ENCODE measurements around the gene RBP4. TPM values are rescaled to one million over a fixed set of nuclear protein-coding genes. Genes with fewer than 3 reads are reported as not detected.

Gene RBP4
- total RNA-seq, 1 donor from 2014 or later, result not detected

DNA sequence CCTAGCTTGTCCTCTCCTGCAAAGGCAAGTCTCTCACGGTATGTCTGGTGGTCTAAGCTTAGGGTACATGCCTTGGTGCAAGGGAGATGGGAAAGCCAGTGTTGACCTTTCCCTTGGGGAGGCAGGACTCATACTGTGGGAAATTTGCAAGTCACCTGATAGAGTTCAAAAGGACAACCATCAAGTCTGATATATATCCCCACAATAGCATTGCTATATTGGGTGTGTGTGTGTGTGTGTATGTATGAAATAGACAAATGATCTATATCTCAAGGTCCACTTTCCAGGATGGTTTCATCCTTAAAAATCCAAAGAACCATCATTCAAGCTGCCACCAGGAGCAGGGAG, 46.7 kb downstream of the RBP4 start:
- no peaks in the 10 kb centered on the region for H3K36me3 Mint-ChIP-seq (ENCODE audit: low read depth)
- no peak for DNase-seq (ENCODE audit: low read depth, low spot score)
- no peak overlapping the region for H3K4me3 Mint-ChIP-seq
- H3K27me3 Mint-ChIP-seq (ENCODE audit: low read depth), result no peaks in the 10 kb centered on the region
- TF ChIP-seq, protein P1, sequence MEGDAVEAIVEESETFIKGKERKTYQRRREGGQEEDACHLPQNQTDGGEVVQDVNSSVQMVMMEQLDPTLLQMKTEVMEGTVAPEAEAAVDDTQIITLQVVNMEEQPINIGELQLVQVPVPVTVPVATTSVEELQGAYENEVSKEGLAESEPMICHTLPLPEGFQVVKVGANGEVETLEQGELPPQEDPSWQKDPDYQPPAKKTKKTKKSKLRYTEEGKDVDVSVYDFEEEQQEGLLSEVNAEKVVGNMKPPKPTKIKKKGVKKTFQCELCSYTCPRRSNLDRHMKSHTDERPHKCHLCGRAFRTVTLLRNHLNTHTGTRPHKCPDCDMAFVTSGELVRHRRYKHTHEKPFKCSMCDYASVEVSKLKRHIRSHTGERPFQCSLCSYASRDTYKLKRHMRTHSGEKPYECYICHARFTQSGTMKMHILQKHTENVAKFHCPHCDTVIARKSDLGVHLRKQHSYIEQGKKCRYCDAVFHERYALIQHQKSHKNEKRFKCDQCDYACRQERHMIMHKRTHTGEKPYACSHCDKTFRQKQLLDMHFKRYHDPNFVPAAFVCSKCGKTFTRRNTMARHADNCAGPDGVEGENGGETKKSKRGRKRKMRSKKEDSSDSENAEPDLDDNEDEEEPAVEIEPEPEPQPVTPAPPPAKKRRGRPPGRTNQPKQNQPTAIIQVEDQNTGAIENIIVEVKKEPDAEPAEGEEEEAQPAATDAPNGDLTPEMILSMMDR (conservative IDR thresholded peaks at IDR 0.05), result no peak
- H3K9me3 Mint-ChIP-seq, result no peaks in the 10 kb centered on the region
- H3K4me1 Mint-ChIP-seq, result peaks cover 12% of the 10 kb centered on the region
- no peak overlapping the region for H3K27ac Mint-ChIP-seq (ENCODE audit: unreplicated experiment)

DNA sequence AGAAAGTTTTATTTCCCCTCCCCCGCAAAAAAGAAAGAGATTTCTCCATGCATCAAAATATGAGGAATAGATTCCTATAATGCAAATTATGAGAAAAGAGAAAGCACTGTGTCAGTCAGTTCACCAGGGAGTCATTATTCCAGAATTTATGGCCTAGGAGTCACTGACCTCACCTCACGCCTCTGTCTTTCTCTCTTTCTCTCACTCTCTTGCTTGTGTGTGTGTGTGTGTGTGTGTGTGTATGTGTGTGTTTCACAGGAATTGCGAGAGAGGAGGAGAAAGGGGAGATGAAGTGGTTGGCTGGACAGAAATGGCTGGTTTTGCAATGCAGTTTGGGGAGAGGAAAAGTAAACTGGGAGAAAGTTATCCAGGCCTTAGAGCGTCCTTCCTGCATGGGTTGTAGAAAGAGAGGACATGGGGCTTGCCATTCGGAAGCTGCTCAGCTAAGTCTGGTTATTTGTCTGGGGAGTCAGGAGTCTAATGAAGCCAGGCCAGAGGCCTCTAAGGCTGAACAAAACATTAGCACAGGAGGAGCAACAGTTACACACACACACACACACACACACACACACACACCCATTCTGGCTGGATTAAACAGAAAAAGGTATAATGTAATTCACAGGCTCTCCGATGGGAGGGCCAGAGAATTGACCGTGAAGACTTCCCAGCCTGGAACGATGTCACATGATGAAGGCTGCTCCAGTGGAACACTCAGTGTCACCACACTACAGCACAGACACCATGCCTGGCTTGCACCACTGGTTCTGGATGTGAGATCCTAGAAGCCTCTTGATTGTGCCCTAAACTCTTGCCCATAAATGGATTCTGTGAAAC, 47.3 kb downstream of the RBP4 start:
- H3K4me1 Mint-ChIP-seq, result peaks cover 12% of the 10 kb centered on the region
- no peak overlapping the region for H3K4me3 Mint-ChIP-seq
- H3K27ac Mint-ChIP-seq (ENCODE audit: unreplicated experiment), result peak overlapping the region; percentile 57
- TF ChIP-seq, protein P1 (conservative IDR thresholded peaks at IDR 0.05), result no peak
- no peaks in the 10 kb centered on the region for H3K36me3 Mint-ChIP-seq (ENCODE audit: low read depth)
- no peak for DNase-seq (ENCODE audit: low read depth, low spot score)
- H3K27me3 Mint-ChIP-seq (ENCODE audit: low read depth), result no peaks in the 10 kb centered on the region
- no peaks in the 10 kb centered on the region for H3K9me3 Mint-ChIP-seq

DNA sequence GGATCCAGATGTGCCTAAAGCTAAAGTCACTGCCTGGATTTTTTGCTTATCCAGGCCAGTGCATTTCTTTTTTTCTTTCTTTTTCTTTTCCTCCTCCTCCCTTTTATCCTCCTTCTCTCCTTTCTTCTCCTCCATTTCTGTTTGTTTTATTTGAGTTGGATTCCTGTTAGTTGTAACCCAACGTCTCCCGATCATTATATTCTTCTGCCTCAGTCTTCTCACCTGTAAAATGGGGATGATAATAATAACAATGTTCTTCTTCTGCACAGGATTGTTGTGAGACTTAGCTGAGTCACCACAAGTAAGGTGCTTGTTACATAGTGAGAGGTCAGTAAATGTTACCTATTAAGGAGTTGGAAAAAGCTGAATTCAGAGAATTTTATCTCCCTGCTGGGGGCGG, 48.3 kb downstream of the RBP4 start:
- no peaks in the 10 kb centered on the region for H3K9me3 Mint-ChIP-seq
- no peak overlapping the region for H3K27ac Mint-ChIP-seq (ENCODE audit: unreplicated experiment)
- no peak for DNase-seq (ENCODE audit: low read depth, low spot score)
- no peaks in the 10 kb centered on the region for H3K27me3 Mint-ChIP-seq (ENCODE audit: low read depth)
- H3K36me3 Mint-ChIP-seq (ENCODE audit: low read depth), result no peaks in the 10 kb centered on the region
- TF ChIP-seq, protein P1 (conservative IDR thresholded peaks at IDR 0.05), result no peak
- H3K4me1 Mint-ChIP-seq, result peaks cover 12% of the 10 kb centered on the region
- no peak overlapping the region for H3K4me3 Mint-ChIP-seq

DNA sequence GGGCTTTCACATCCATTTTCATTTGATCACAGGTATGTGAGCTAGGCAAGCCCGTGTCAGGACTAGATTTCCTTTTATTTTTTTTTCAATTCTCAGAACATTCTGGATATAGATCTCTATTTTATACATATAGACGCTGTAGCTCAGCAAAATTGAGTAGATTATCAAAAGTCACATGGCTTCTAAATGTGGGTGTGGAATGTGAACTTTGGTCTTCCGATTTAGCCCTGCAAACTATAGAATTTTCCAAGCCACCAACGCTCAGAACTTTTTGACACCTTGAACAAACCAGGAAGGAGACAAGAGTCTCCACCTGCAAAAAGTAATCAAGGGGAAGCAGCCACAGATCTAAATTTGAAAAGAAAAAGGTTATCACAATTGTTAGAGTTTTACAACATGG, 50.4 kb downstream of the RBP4 start:
- H3K9me3 Mint-ChIP-seq, result no peaks in the 10 kb centered on the region
- no peak overlapping the region for H3K27ac Mint-ChIP-seq (ENCODE audit: unreplicated experiment)
- no peaks in the 10 kb centered on the region for H3K36me3 Mint-ChIP-seq (ENCODE audit: low read depth)
- H3K4me1 Mint-ChIP-seq, result peaks cover 12% of the 10 kb centered on the region
- H3K27me3 Mint-ChIP-seq (ENCODE audit: low read depth), result peaks cover 2% of the 10 kb centered on the region
- TF ChIP-seq, protein P1 (conservative IDR thresholded peaks at IDR 0.05), result no peak
- no peak for DNase-seq (ENCODE audit: low read depth, low spot score)
- no peak overlapping the region for H3K4me3 Mint-ChIP-seq

DNA sequence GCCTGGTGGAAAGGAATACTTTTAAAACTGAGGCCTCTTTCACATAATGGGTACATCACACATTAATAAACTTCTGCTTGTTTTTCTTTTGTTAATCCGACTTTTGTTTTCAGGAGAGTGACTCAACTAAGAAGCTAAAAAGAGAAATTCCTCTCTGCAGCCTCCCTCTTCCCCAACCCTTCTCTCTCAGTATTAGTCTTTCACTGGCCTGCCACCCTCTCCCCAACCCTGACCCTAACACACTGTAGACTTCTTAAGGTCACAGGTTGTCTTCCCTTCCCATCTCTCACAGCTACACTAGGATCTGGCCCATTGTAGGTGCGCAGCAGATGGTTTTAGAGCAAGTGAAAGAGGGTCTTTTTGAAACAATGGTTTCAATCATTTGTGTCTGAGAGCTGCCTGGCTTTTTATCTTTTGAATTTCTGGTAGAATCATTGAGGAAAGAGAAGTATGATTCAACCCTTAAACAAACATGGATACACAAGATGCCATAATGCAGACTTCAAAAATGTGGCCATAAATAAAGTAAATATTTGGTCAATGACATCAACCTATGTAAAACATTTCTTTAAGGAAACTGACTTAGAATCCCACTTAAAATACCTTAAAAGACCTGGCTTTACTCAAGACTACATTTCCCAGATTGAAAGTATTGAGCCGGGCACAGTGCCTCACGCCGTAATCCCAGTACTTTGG, 52.5 kb downstream of the RBP4 start:
- H3K27ac Mint-ChIP-seq (ENCODE audit: unreplicated experiment), result no peak overlapping the region
- no peak overlapping the region for H3K4me3 Mint-ChIP-seq
- no peak for DNase-seq (ENCODE audit: low read depth, low spot score)
- peaks cover 2% of the 10 kb centered on the region for H3K4me1 Mint-ChIP-seq
- peaks cover 2% of the 10 kb centered on the region for H3K27me3 Mint-ChIP-seq (ENCODE audit: low read depth)
- TF ChIP-seq, protein P1 (conservative IDR thresholded peaks at IDR 0.05), result no peak
- H3K36me3 Mint-ChIP-seq (ENCODE audit: low read depth), result no peaks in the 10 kb centered on the region
- no peaks in the 10 kb centered on the region for H3K9me3 Mint-ChIP-seq

Data from neural crest cell (in vitro differentiated cells).